Measurements from ENCODE around the gene UBA5.

UBA5 gene

GRCh38 chr3:132721479-132722164 is 61.5 kb downstream of the UBA5 start:
- FAIRE-seq: no peak

- no peak for FAIRE-seq
These were observed 62.3 kb downstream of the UBA5 start, which contains the start of gene NPHP3 for GRCh38 chr3:132722165-132723023. NPHP3 (minus strand) TSS chr3:132722409; CDS start chr3:132722355, 54 bp downstream.

DNA sequence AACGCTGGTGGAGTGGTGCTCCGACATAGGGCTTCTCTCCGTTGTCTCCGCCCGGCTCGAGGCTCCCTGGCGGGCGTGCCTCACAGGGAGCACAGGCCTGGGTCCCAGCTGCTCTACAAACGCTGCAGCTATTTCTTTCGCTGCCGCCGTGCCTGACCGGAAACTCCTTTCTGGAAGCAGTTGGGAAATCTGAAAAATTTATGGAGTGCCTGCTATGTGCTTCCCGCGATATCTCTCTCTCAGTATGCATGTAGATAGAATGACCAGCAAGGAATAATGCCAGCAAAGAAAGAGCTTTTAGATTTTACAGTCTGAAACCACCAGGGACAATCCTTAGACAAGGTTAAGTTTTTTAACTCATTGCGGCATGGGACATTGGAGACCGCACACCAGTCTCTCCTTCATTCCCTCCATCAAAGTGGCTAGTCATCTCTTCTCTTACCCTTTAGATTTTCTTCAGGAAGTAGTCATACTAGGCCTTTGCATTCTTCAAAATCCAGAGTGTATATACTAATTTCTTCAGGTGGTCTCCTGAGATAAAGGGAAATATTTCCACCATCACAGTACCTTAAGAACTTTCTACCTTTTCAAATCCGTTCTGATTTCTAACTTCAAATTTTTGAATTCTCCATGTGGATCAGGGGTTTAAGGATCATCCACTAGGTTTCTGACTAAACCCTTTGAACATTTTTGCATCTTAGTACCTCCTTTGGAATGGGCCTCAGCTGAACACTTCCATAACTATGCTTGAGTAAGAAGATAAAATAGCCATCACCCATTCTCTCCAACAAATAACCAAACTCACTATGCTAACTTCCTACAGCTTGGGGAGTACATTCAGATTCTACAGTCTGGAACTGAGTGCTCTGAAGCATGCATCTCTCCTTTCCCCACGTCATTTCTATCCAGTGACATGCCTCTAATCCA is 63.2 kb downstream of the UBA5 start:
- no peak for FAIRE-seq

- FAIRE-seq: peak; percentile 51
These were observed 66.3 kb downstream of the UBA5 start for GRCh38 chr3:132726341-132726823.

Measured in A204.1 (cell line).